NCI-H2227 (cell line): ENCODE data around the gene ERBB3.

Experiments
- DNase-seq: peaks from one replicate; lab custom pipeline; 2025; ENCODE audit not compliant: unreplicated experiment; lab: John Stamatoyannopoulos, UW

ERBB3 gene

DNA sequence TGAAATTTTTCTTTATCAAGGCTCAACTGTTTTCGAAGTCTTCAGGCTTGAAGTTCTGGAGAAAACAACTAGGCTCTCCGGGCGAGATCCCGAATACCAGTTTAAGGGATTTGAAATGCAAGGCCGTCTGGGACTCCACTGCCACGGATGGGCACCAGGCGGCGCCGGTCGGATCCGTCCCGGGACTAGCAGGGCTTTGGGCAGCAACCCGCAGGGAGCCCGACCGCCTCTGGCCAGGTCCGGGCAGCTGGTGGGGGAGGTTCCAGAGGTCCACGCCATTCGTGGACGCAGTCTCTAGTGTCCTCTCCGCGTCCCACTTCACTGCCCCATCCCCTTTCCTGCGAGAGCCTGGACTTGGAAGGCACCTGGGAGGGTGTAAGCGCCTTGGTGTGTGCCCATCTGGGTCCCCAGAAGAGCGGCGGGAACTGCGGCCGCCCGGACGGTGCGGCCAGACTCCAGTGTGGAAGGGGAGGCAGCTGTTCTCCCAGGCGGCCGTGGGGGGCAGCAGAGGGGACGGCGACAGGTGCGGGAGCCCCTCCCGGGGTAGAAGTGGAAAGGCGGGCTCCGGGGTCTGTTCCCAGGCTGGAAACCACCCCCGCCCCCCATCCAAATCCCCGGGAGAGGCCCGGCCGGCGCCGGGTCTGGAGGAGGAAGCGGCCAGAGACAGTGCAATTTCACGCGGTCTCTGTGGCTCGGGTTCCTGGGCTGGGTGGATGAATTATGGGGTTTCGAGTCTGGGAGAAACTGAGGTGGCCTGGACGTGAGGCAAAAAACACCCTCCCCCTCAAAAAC, 838 bp upstream of the ERBB3 start:
- peak; percentile 70 for DNase-seq

DNA sequence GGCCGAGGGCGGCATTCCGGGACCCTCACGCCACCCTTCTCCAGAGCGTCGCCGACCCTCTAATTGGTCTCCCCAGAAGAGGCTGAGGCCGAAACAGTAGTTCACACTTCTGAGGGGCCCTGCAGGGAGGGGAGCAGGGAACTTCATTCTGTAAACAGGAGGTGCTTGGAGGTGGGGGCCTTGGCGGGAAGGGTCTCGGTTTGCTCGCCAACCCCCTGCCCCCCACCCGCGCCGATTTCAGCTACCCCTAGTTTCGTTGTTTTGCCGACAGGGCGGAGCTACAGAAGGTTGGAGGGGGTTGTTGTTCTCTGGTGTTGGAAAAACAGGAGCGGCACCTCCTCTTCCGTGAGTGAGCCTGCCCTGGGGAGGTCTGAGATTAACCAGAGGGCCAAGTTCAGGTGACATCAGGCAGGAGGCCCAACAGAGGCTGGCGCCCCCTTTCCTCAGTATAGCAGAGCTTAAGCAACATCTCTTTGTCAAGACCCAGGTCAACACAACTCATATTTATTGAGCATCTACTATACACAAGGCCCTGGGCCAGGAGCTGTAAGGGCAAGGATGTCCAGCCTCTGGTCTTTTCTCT, 682 bp downstream of the ERBB3 start:
- DNase-seq: no peak

DNA sequence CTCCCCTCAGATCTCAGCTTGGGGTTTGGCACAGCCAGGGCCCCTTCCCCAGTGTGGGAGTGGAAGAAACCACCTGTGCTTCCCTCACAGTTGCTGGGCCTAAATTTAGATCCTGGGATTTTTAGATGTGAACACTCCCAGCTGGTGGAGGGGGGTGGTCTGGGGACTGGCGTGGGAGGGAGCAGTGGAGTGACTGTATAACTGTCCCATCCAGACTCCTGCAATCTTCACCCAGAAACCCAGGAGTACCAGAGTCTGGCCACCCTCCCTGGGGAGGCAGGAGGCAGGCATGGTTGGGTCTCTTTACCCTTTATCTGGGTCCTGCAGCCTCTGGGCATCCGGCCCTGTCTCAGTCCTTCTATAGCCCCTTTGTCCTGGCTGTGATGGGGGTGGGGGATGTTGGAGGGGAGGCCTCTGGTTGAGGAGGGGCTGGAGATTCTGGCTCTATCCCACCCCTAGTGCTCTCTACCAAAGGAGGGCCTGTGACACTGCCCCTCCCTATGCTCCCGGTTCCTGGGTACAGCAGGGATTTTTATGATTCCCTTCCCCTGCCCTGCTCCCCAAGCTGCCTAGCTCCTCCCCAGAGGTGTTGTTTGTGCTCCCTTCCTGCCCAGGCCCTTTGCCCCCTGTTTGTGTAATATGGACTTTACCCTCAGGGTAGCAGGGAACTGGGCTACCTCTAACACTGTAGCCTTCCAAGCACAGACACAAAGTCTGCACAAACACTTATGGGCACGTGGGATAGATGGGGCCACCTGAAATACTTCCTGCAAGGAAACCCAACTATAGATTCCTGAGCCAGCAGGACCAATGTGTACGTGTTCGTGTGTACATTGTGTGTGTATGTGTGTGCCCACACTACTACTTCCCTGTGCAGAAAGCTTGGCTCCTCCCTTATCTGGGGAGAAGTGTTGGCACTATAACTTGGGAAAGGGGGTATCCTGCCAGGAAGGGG, 1.7 kb downstream of the ERBB3 start:
- no peak for DNase-seq

DNA sequence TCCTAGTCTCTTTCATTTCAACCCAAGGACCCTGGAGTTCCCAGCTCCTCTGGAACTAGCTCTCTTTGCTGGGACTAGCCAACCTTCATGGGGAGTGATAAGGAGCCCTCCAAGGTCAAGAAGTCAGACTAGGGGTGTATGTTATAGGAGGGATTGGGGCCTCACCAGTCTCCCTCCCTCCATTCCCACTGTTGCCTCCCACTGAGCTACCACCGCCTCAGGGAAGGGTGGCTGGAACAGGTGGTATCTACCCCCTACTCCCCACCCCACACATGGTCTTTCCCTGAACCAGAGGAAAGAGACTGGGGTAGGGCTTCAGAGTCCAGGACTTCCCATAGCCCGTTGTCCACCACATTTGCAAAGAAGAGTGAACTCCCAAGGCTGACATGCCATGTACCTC, 2.4 kb downstream of the ERBB3 start:
- no peak for DNase-seq

DNA sequence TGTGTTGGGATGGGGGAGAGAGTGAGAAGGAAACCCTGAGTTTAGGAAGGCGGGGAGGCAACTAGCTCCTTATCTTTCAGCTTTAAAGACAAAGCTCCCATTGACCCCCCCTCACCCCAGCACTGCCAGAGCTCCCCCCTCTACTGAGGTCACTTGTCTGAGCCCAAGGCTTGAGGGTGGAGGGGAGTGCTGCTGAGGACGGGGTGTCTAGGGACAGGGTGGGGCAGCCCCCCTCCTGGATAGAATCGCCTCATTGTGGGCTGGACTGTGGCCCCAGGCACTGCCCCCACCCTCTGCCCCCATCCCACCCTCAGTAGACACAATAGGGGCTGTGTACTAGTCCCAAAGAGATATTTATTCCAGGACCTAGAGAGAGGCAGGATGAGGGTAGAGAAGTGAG, 3.0 kb downstream of the ERBB3 start:
- DNase-seq: no peak

DNA sequence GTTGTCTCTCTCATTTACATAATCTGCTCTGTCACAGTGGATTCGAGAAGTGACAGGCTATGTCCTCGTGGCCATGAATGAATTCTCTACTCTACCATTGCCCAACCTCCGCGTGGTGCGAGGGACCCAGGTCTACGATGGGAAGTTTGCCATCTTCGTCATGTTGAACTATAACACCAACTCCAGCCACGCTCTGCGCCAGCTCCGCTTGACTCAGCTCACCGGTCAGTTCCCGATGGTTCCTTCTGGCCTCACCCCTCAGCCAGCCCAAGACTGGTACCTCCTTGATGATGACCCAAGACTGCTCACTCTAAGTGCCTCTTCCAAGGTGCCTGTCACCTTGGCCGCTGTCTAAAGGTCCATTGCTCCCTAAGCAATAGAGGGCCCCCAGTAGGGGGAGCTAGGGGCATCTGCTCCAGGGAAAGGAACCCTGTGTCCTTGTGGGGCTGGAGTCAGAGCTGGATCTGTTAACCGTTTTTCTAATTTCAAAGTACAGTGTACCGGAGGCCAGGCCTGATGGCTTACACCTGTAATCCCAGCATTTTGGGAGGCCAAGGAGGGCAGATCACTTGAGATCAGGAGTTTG, 5.1 kb downstream of the ERBB3 start:
- DNase-seq: no peak

DNA sequence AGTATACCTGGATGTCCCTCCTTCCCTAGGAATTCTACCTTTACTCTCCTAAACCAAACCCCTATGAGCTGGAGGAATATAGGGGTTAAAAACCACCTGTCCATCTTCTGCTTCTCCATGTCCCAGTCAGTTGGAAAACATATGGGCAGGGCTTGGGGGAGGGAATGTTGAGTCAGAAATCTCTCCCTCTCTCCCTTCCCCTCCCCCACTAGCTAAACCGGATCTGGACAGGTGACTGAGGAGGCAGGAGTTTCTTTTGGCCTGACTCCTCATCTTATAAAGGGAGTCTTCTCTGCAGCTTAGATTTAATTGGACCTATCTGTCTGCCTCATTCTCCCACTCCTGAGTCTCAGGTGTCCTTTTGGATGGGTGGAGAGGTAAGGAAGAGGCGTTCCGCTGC, 6.1 kb downstream of the ERBB3 start:
- DNase-seq: no peak

DNA sequence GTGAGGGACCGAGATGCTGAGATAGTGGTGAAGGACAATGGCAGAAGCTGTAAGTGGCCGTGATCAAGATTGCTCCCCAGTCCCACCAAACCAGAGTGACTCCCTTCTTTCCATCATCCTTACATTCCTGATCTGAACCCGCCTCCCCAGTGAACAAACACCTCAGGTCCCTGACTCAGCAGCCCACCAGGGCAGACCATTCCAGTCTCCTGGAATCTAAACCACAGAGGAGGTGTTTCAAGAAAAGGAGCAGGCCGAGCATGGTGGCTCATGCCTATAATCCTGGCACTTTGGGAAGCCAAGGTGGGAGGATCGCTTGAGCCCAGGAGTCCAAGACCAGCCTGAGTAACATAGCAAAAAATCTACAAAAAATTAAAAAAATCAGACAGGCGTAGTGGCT, 6.6 kb downstream of the ERBB3 start:
- DNase-seq: no peak

DNA sequence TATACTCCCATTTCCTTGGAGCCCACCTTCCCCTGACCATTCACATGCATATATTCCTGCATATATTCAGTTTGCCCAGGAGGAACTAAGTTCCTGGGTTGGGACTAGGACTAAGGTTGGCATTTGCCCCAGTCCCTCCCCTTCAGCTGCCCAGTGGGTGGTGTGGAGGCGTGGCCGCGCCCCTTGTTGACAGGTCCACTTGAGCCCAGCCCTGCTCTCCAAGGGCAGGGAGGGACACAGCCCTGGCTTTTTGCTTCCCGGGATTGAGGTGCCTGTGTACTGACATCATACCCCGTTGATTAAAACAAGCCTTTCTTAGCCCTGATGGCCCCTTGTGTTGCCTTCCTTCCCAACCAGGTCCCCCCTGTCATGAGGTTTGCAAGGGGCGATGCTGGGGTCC, 7.3 kb downstream of the ERBB3 start:
- no peak for DNase-seq

DNA sequence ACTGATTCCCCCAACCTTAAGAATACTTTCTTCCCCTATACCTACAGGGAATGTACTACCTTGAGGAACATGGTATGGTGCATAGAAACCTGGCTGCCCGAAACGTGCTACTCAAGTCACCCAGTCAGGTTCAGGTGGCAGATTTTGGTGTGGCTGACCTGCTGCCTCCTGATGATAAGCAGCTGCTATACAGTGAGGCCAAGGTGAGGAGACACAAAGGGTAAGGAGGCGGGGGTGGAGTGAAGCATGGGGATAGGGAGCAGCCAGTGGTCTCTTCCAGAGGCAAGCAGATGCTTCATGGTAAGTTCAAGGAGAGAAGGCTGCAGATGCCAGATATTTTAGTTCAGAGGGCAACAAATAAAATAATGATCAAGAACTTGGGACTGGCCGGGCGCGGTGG, 17.8 kb downstream of the ERBB3 start:
- no peak for DNase-seq

DNA sequence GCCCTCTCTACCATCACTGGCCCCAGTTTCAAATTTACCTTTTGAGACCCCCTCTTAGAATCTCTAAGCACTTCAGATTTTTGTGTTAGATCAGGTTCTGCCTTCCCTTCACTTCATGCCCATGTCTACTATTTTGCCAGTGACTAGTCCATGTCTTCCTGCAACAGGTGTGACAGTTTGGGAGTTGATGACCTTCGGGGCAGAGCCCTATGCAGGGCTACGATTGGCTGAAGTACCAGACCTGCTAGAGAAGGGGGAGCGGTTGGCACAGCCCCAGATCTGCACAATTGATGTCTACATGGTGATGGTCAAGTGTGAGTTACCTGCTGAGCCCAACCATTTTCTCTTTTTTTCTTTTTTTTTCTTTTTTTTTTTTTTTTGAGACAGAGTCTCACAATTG, 18.6 kb downstream of the ERBB3 start:
- no peak for DNase-seq

DNA sequence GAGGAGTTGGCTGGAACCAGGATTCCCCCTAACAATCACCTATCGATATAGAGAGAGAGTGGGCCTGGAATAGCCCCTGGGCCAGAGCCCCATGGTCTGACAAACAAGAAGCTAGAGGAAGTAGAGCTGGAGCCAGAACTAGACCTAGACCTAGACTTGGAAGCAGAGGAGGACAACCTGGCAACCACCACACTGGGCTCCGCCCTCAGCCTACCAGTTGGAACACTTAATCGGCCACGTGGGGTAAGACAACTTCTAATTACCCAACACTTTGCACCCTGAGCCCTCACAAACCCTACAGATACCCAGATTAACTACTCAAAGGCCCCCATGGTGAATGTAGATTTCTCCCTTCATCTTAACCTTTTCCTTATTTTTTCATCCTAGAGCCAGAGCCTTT, 19.8 kb downstream of the ERBB3 start:
- no peak for DNase-seq

DNA sequence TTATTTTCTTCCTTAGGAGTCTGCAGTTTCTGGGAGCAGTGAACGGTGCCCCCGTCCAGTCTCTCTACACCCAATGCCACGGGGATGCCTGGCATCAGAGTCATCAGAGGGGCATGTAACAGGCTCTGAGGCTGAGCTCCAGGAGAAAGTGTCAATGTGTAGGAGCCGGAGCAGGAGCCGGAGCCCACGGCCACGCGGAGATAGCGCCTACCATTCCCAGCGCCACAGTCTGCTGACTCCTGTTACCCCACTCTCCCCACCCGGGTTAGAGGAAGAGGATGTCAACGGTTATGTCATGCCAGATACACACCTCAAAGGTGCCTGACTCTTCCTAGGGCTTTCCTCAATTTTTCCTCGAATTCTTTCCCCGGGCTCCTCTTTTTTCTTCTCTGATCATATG, 21.1 kb downstream of the ERBB3 start:
- DNase-seq: no peak

DNA sequence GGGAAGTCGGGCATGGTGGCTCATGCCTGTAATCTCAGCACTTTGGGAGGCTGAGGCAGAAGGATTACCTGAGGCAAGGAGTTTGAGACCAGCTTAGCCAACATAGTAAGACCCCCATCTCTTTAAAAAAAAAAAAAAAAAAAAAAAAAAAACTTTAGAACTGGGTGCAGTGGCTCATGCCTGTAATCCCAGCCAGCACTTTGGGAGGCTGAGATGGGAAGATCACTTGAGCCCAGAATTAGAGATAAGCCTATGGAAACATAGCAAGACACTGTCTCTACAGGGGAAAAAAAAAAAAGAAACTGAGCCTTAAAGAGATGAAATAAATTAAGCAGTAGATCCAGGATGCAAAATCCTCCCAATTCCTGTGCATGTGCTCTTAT, 22.7 kb downstream of the ERBB3 start:
- DNase-seq: no peak

DNA sequence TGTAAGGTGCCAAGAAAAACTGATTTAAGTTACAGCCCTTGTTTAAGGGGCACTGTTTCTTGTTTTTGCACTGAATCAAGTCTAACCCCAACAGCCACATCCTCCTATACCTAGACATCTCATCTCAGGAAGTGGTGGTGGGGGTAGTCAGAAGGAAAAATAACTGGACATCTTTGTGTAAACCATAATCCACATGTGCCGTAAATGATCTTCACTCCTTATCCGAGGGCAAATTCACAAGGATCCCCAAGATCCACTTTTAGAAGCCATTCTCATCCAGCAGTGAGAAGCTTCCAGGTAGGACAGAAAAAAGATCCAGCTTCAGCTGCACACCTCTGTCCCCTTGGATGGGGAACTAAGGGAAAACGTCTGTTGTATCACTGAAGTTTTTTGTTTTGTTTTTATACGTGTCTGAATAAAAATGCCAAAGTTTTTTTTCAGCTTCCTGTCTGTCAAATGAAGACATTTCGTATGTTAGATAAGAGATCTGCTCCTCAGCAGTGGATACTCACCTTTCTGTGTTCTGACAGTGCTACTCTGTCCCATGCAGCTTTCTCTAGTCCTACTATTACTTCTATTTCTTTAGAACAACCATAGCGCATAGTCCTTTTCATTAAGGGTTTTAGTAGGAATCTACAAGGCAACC, 23.2 kb downstream of the ERBB3 start:
- DNase-seq: no peak

DNA sequence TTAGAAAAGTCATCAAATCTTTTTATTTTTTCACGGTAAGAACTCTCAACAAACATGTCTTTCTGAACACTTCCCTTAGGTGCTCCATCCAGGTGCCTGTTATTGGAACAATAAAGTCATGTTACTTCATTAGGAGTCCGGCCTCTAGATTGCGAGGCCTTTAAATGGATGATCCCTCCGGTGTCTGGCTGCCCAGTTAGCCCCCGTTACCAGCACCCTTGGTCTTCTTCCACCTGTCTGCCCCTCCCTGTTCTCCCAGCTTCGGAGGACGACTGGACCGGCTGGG, 23.8 kb downstream of the ERBB3 start:
- DNase-seq: no peak

DNA sequence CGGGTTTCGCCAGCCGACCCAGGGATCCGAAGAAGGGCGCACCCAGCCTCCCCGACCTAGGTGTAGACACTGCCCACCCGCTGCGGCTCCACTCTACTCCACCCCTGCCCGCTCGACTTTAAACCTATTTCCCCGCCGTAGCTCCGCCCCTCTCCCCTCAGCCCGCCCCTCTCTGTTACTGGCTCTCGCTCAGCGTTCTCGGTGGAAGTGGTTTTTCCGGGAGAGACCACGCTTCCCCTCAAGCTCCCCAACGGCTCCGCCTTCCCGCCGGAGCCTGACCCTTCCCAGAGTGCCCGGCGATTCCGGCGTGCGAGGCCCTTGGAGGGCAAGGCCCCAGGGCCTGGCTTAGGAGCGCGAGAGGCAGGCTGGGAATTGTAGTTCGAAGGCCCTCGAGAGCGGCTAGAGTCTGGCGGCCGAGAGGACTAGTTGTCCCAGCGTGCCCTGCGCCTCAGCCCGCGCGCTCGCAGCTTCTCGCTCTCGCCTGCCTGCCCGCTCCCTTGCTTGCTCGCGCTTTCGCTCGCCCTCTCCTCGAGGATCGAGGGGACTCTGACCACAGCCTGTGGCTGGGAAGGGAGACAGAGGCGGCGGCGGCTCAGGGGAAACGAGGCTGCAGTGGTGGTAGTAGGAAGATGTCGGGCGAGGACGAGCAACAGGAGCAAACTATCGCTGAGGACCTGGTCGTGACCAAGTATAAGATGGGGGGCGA, 24.3 kb downstream of the ERBB3 start, which contains the start of gene PA2G4:
PA2G4 (plus strand) TSS at position 451 of the 706 bp plus-strand sequence; CDS start at position 630, 179 bp downstream.
- DNase-seq: peak; percentile 98

DNA sequence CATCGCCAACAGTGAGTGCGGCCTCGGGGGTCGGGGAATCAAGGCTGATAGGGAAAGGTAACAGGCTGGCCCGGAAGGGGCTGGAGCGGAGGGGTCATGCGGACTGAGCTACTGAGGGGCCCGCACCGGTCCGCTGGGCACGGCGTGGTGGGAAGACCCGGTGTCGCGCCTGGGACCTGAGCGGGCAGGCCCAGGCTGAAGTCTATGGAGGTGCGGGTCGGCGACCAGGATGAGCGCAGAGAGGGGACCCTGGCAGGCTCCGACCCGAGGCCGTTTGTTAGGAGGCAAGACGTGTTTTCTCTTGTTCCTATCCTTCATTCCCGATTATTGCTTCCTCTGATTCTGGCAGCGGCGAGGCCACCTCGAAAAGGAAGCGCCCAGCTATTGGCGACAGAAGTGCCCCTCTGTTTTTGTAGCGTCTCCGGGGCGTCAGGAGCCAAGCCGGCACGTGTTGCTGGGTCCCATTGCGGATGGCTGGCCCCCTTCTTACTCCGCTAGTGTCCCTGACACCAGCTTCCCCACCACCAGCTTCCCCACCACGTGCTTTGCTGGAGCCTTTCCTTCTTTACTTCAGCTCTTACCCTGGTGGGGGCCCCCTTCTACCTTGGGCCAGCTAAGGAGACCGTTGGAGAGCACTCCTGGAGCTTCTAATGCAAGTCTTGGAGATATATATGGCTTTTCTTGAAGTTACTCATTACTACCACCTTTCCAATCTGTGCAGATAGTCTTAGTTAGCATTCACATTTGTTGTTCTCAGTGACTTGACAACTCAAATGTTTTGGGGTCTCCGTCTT, 25.0 kb downstream of the ERBB3 start:
- DNase-seq: no peak

DNA sequence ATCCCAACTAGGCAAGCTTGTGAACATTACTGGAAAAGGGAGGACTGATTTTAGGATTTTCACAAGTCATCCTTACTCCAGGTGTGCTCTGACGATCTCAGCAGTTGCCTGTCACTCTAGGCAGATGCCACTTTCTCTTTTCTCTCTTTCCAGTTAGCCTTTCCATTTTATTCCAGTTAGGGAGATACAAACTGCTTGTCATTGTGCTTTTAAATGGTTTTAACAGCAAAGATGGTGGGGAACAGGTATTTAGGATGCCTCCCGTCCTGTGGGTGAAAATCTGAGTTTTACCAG, 25.6 kb downstream of the ERBB3 start:
- no peak for DNase-seq

DNA sequence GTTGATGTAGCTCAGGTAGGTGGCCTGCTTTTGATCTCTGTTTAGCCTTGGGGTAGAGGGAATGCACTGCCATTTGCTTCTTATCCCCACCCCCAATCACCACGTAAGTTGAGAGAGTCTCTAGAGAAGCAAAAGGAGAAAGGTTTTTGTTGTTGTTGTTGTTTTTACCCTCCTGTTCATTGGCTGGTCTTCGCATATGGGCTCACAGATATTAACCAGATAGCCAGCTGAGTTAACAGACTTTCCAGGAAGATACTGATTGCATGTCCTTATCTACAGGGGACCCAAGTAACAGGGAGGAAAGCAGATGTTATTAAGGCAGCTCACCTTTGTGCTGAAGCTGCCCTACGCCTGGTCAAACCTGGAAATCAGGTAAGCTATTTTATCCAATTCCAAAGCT, 27.3 kb downstream of the ERBB3 start:
- no peak for DNase-seq
